ENCODE measurements around the gene ZMAT3.

The ZMAT3 gene

DNA sequence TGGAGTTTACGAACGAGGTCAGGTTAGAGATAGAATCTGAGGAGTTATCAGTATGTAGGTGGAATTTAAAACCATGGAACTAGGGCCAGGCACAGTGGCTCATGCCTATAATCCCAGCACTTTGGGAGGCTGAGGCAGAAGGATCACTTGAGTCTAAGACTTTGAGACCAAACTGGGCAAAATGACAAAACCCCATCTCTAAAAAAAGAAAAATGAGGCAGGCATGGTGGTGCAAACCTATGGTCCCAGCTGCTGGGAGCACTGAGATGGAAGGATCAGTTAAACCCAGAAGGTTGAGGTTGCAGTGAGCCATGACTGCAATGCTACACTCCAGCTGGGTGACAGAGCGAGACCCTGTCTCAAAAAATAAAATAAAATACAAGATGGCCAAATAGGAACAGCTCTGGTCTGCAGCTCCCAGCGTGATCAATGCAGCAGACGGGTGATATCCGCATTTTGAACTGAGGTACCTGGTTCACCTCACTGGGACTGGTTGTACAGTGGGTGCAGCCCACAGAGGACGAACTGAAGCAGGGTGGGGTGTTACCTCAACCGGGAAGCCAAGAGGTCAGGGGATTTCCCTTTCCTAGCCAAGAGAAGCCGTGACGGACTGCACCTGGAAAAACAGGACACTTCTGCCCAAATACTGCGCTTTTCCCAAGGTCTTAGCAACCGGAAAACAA is 33.3 kb downstream of the ZMAT3 start:
- TF ChIP-seq GATA3 (IDR thresholded peaks at IDR 0.05; ENCODE audit: low read depth, low read length) (no peak), GATA2 (IDR thresholded peaks at IDR 0.05; ENCODE audit: low read depth, low read length) (no peak)

DNA sequence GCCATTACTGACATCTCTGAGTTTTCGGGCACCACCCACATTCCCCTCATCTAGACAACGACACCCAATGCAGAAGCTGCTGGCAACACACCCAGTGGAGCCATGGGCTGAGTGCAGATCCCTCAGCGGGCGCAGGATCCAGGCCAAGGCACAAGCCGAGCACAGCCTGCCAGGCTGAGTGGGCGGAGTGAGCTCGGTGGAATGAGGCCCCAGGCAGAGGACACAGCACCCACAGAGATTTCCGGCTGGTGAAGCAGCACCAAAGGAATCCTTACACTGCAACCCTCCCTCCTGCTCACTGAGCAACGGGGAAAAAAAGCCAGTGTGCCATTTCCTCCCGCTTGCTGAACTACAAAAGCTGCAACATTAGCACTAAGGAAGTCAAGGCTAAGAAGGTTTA is 34.3 kb downstream of the ZMAT3 start:
- no peak for TF ChIP-seq GATA3 (IDR thresholded peaks at IDR 0.05; ENCODE audit: low read depth, low read length)
- no peak for TF ChIP-seq GATA2 (IDR thresholded peaks at IDR 0.05; ENCODE audit: low read depth, low read length)

DNA sequence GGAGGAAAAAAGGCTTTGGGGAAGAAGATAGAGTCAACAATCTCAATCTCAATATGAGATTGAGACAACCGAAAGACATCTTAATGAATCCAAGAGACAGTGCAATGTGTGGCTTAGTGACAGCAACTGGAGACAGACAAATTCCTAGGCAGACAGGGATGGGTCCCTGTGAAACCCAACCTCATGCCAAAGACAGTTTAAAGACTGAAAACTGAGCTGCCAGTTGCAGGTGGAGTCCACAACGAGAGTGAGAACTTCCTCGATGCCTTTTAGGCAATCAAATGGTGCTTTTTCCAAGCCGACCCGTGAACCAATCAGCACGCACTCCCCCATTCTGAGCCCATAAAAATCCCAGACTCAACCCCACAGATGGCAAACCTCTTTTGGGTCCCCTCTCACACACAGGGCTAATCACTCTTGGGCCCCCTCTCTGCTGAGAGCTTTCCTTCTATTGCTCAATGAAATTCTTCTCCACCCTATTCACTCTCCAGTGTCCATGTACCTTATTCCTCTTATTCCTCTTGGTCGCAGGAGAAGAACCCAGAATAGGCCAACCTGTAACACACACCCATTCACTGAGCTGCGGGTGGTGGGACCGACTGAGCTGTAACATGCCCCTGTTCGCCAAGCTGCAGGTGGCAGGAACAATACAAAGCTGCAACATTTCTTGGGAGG is 34.8 kb downstream of the ZMAT3 start:
- TF ChIP-seq GATA3 (IDR thresholded peaks at IDR 0.05; ENCODE audit: low read depth, low read length) (no peak), GATA2 (IDR thresholded peaks at IDR 0.05; ENCODE audit: low read depth, low read length) (no peak)

DNA sequence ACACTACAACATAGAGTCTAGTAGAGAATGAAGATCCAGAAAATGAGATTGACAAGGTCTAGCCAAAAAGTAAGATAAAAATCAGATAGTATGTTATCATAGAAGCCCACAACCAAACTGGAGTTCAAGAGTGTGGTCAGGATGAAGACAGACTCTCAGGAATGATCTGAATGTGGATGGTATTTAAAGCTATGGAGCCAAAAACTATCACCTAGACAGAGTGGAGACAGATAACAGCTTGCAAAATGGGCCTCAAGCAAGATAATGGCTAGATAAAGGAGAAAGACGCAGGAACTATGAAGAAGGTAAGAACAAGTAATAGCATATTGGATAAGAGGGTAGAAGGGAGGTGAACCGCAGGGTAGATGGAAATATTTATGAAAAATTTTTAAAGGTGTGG is 35.4 kb downstream of the ZMAT3 start:
- no peak for TF ChIP-seq GATA2 (IDR thresholded peaks at IDR 0.05; ENCODE audit: low read depth, low read length)
- no peak for TF ChIP-seq GATA3 (IDR thresholded peaks at IDR 0.05; ENCODE audit: low read depth, low read length)

DNA sequence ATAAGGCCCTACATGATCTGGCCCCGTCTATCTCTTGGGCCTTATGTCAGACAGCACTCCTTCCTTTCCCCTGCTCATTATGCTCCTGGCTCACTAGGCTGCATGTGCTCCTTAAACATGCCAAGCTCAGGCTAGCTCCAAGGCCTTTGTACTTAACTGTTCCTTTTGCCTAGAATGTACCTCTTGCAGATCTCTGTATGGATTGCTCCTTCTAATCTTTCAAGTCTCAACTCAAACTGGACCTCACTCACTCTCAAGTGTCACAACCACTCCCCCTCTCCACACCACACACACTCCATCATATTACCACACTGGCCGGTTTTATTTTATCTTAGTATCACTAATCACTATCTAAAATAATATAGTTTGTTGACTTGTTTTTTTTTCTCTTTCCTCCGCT is 36.4 kb downstream of the ZMAT3 start:
- TF ChIP-seq GATA3 (IDR thresholded peaks at IDR 0.05; ENCODE audit: low read depth, low read length) = no peak
- no peak for TF ChIP-seq GATA2 (IDR thresholded peaks at IDR 0.05; ENCODE audit: low read depth, low read length)

DNA sequence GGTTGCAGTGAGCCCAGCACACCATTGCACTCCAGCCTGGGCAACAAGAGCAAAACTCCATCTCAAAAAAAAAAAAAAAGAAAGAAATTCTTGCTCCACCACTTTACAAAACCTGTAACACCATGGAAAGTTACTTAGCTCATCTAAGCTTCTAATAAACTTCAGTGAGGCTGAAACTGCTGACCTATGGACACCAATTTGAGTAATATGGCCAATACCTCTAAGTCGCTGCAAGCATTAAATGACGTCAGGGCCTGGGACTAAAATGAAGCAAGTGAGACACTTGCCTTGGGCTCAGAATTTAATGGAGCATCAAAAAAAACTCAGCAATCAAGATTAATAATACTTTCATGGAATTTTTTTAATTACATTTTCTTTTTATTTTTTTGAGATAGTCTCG is 42.5 kb downstream of the ZMAT3 start:
- no peak for TF ChIP-seq GATA3 (IDR thresholded peaks at IDR 0.05; ENCODE audit: low read depth, low read length)
- no peak for TF ChIP-seq GATA2 (IDR thresholded peaks at IDR 0.05; ENCODE audit: low read depth, low read length)

DNA sequence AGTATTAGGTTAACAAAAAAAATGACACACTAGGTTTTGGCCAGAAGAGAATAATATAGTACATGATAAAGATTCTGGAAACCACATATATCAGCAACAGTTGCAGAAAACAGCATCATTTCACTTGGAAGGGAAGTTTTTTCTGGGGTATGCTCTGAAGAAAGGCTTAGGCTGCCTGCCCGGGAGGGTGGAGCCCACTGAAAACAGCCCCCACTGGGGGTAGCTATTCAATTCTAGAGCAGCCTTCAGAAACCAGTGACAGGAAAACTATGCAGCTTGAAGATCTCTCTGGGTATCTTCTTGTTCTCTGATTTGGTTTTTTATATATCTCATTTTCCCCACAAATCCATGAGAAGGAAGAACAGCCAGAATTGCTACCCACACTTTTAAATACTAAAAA is 43.2 kb downstream of the ZMAT3 start:
- TF ChIP-seq GATA3 (IDR thresholded peaks at IDR 0.05; ENCODE audit: low read depth, low read length) = no peak
- no peak for TF ChIP-seq GATA2 (IDR thresholded peaks at IDR 0.05; ENCODE audit: low read depth, low read length)

DNA sequence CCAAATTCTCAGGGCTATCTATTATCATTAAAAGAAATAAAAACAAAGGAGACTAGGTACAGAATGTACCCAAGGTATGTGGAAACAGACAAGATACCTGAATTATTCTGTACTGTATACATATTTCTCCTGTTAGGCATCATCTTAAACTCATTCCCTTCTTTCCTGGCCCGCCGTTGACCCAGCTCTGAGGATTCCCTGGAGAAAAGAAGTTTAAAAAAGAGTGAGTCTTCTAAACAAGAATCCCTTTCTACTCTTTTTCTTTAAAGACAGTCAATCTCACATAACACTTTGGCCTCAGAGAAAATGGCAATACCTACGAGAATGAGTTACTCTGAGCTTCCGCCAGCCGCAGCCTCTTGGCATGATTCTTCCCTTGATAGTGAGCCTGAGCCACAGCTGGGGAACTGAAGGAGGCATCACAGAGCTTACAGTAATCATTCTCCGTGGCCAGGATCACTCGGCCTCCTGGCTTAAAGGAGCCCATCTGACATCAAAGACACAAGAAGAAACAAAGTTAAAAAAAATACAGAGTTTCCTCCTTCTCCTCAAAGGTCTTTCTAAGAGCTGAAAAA is 44.2 kb downstream of the ZMAT3 start:
- TF ChIP-seq GATA3 (IDR thresholded peaks at IDR 0.05; ENCODE audit: low read depth, low read length) = no peak
- no peak for TF ChIP-seq GATA2 (IDR thresholded peaks at IDR 0.05; ENCODE audit: low read depth, low read length)

DNA sequence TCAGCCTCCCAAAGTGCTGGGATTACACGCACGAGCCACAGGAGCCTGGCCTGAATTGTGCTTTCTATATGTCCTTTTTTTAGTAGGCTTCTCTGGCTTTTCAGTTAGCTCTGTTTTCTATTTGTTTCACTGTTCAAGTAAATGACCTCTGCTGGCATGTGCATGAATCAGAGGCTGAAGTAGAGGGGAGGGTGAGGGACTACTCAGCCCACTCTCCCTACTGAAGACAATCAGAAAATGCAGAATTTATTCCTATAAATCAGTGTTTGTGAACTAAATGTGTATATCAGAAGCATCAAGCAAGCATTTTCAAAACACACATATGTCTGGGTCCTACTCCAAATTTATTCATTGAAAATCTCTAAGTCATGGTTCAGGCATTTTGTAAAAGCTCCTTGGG is 45.0 kb downstream of the ZMAT3 start:
- no peak for TF ChIP-seq GATA3 (IDR thresholded peaks at IDR 0.05; ENCODE audit: low read depth, low read length)
- TF ChIP-seq GATA2 (IDR thresholded peaks at IDR 0.05; ENCODE audit: low read depth, low read length) = no peak

DNA sequence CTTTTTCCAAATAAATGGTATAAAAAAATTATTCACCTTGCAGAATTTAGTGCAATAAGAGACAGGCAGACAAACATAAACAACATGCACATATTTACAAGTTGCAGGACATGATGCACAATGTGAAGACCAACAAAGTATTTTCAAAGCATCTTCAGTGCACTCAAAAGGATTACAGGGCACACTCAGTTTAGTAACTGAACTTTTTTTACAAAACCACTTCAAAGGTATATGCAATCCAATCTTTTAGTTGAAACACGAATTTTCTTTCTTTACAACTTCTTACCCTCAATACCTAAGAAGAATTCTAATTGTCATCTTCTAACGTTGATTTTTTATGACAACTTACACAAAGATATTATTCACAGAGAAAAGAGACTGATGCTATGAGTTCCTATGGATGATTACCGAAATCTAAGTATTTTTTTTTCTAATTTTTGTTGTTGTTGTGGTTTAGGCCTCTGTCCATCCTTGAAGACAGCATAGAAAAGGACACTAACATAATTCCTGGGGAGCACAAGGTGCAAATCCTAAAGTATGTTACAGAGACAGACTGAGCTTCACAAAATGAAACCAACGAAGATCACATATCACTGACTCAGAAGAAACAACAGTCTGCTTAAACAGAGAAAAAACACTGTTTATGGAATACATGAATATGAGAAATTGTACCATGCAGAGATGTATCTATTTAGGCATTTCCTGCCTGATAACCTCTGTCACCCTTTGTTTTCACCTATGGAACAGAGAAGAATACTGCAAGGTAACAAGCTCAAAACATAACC is 50.3 kb downstream of the ZMAT3 start:
- no peak for TF ChIP-seq GATA3 (IDR thresholded peaks at IDR 0.05; ENCODE audit: low read depth, low read length)
- no peak for TF ChIP-seq GATA2 (IDR thresholded peaks at IDR 0.05; ENCODE audit: low read depth, low read length)

DNA sequence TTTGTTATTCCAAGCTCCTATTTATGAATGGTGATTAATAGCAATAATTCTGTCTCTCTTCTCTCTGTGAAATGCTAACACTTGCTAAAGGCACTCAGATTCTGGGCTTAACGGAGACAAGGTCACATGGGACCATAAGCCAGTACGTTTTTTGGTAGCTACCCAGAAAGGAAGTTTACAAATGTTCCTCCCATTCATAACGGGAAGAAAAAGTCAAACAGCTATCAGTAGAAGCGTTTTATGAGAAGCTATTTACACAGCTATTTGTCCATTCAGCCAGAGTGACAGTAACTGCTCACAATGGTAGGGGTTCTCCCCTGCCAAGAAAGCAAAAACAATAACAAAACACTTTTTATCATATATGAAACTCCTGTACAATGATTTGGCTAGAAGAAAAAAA is 51.5 kb downstream of the ZMAT3 start:
- TF ChIP-seq GATA2 (IDR thresholded peaks at IDR 0.05; ENCODE audit: low read depth, low read length) = no peak
- no peak for TF ChIP-seq GATA3 (IDR thresholded peaks at IDR 0.05; ENCODE audit: low read depth, low read length)

DNA sequence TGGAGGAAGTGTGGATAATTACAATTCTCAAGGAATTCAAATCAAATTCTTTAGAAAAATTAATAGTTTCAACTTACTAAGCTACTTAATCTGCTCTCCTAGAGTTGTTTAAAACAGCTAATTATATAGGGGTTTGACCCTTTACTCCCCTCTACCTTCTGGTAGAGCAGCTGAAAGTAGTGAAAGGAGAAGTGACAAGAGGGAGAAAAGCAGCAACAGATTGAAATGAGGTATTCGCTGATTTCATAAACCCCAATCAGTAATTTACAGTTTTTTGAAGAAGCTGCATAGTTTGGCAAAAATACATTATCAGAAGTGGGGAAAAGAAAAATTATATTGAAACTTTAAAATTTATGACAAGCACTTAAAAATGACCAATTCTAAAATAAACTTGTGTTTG is 52.8 kb downstream of the ZMAT3 start:
- TF ChIP-seq GATA3 (IDR thresholded peaks at IDR 0.05; ENCODE audit: low read depth, low read length) = no peak
- no peak for TF ChIP-seq GATA2 (IDR thresholded peaks at IDR 0.05; ENCODE audit: low read depth, low read length)

DNA sequence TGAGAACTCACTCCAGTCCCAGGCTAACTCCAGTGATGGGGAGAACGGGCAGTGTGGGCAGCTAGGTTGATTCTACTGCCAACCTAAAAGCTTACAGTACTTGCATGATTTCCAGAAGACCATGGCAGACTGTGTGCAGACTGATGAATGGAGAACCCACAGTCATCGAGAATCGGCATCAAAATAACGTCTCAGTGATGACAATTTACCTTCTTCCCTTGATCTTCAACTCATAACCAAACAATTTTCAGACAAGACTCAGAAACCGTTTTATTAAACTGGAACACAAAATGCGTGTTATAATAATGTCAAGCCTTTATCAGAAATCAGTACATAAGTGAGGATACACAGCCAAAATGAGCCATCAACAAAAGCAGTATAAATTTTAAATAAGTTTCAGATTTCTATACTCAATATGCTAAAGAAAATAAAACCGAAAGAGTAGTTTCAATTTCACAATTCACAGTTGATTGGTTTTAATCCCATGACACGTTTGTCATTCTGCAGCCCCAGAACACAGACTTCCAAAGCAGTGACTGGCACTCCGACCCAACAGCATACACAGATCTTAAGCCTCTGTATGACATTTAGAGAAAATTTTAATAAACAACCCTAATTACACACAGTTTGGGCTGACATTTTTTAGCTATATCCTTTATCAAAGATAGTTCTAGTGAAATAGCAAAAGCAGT is 54.5 kb downstream of the ZMAT3 start:
- TF ChIP-seq GATA2 (IDR thresholded peaks at IDR 0.05; ENCODE audit: low read depth, low read length) (no peak), GATA3 (IDR thresholded peaks at IDR 0.05; ENCODE audit: low read depth, low read length) (no peak)

DNA sequence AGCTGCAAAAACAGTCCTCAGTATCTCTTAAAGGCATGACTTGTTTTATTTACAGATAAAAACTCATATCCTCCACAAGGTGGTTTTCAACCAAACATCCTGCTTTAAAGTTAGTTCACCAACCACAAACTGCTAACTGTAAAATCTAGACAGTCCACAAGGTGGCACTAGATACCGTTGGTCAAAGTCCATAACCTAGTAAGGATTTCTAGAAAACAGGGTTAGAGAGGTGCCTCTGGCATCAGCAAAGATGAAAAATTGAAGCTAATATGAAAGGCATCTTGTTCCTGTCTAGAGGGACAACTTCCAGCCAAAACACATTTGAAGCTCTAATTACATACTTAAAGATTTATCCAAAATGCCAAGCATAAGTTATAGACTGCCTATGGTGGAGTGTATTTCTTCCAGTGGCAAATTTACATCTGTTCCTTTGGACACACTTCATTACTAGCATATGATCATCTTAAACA is 56.0 kb downstream of the ZMAT3 start:
- TF ChIP-seq GATA3 (IDR thresholded peaks at IDR 0.05; ENCODE audit: low read depth, low read length) (no peak), GATA2 (IDR thresholded peaks at IDR 0.05; ENCODE audit: low read depth, low read length) (no peak)

All from SH-SY5Y (cell line).